Adrenal gland (tissue), 19 donors: ENCODE results near the gene ABCD4. TPM values are rescaled to one million over a fixed set of nuclear protein-coding genes. Genes with fewer than 3 reads are reported as not detected.

Experiments used
- DNase-seq, 7 donors: peaks; one replicate each; pipeline ENCODE4 v3.0.0-alpha.2; 2019 to 2020
- H3K27ac ChIP-seq, 5 donors: fragments of 200-600 bp; sonication (generic) in 4 of 5; 1 replicate in 3 of 5; 2 replicates in 2 of 5; pipeline versions ENCODE4 v1.5.1 to v1.8.0; 2016 to 2020; ENCODE audit warnings: mild to moderate bottlenecking in 1 of 5
- H3K27me3 ChIP-seq: fragments of 200-600 bp; 2 replicates; pipeline ENCODE4 v1.8.0; 2021
- H3K36me3 ChIP-seq, 2 donors: fragments of 200-600 bp; replicated peaks in 1 of 2; 1 replicate in 1 of 2; 2 replicates in 1 of 2; pipeline versions ENCODE4 v1.5.1 to v1.8.0; 2018 to 2022
- H3K4me1 ChIP-seq, 2 donors: fragments of 200-600 bp; replicated peaks in 1 of 2; 1 replicate in 1 of 2; 2 replicates in 1 of 2; pipeline versions ENCODE4 v1.5.1 to v1.8.0; 2018 to 2021
- H3K4me3 ChIP-seq, 4 donors: fragments of 200-600 bp; sonication (generic) in 3 of 4; one replicate each; pipeline ENCODE4 v1.5.1; 2016 to 2018
- H3K9me3 ChIP-seq, 3 donors: fragments of 200-600 bp; sonication (generic) in 1 of 3; replicated peaks in 1 of 3; 1 replicate in 2 of 3; 2 replicates in 1 of 3; pipeline versions ENCODE4 v1.5.1 to v1.8.0; 2016 to 2021
- POLR2A ChIP-seq, 2 donors: fragments of 450-650 bp; IDR thresholded peaks; one replicate each; pipeline ENCODE4 v1.6.1; 2017; ENCODE audit warnings: antibody characterized with exemption in 2 of 2, mild to moderate bottlenecking in 2 of 2, moderate library complexity in 1 of 2
- WGBS, 4 donors: extraction: QIAGEN DNeasy Blood & Tissue Kit in 2 of 4; methylation state at CpG; one replicate each; pipeline versions ENCODE4 v1.1.5 to v1.1.7; 2013 to 2017; 5-methylcytosine and 5-hydroxymethylcytosine counted together
- intact Hi-C, 2 donors: fragments of 100-400 bp; cut with DNase I; formaldehyde crosslinking; loops; one replicate each; pipeline versions ENCODE4 v1.14.1 to v1.15.0; 2022 to 2023
- long read RNA-seq, 10 donors: library from polyadenylated mRNA in 3 of 10; unstranded in 2 of 10; stranded (forward) in 1 of 10; transcript quantifications; one replicate each; pipeline ENCODE4 v2.0.0 and lab custom pipeline, GENCODE V29; 2021 to 2026
- polyA plus RNA-seq, 3 donors: library from polyadenylated mRNA; stranded (reverse); fragments of 200-250 nt in 2 of 3; fragments of 350-450 nt in 1 of 3; fragmentation: Illumina TruSeq in 1 of 3; extraction: RNeasy Lipid Tissue Mini Kit (QIAGEN cat#74804) in 1 of 3; gene quantifications; one replicate each; pipeline ENCODE4 v1.2.3, GENCODE V29; 2013 to 2014
- total RNA-seq, 9 donors: library from RNA; depleted of rRNA in 4 of 9; stranded (reverse); fragments of >200 nt in 4 of 9; fragments of 120-200 nt in 1 of 9; fragmentation: NEBNext Ultra II Directional in 1 of 9; extraction: Animal tissue kit (Norgen Biotek cat#: 25700) in 1 of 9; gene quantifications; one replicate each; pipeline versions ENCODE4 v1.1.0 to v1.2.4, GENCODE V29; 2013 to 2023
- TF ChIP-seq, protein P1 (sequence below), 6 experiments: fragments of 450-650 bp in 4 of 6; fragments of 200-600 bp in 2 of 6; sonication (generic) in 1 of 6; IDR thresholded peaks; 1 replicate in 5 of 6; 2 replicates in 1 of 6; pipeline versions ENCODE4 v1.5.1 to v1.8.0; 2016 to 2021; ENCODE audit warnings: antibody characterized with exemption in 6 of 6, mild to moderate bottlenecking in 2 of 6, moderate library complexity in 1 of 6
- donor health status: healthy with polysubstance abuse.
- donor health status: Bipolar disorder and iron deficiency.
- donor health status: DM: yes; HTN: yes; CAD: no.
- donor health status: DM: no; HTN: no; CAD: no.
- donor health status: DM: no; HTN: no; CAD: no.
- donor health status: DM: yes; HTN: yes; CAD: no.

ABCD4 gene
- total RNA-seq: 10 to 100 TPM; 31.2 to 90.7 (median 53.9) TPM
- 100 to 1,000 TPM in 1 of 3 donors, 10 to 100 TPM in 2; 18.4 to 111 (median 77.5) TPM for polyA plus RNA-seq
- long read RNA-seq, donor 1, transcript ABCD4-201 (19 exons, 3,003 nt): major isoform, 7 of 19 reads
- long read RNA-seq, donor 1, partial matches to known transcripts: 6 of 19 reads
- long read RNA-seq, donor 1, other reads (novel, unspliced or antisense): 0 of 19 reads
- long read RNA-seq, donor 2, partial matches to known transcripts: 8 of 12 reads
- long read RNA-seq, donor 2, other reads (novel, unspliced or antisense): 0 of 12 reads
- long read RNA-seq, donor 3, partial matches to known transcripts: 0 of 1 reads
- long read RNA-seq, donor 3, other reads (novel, unspliced or antisense): 0 of 1 reads
- long read RNA-seq, donor 4, transcript ABCD4-201 (19 exons, 3,003 nt): major isoform, 5 of 32 reads
- long read RNA-seq, donor 4, partial matches to known transcripts: 11 of 32 reads
- long read RNA-seq, donor 4, other reads (novel, unspliced or antisense): 12 of 32 reads
- long read RNA-seq, donor 5, transcript ABCD4-211 (17 exons, 2,336 nt): minor isoform, 8 of 177 reads
- long read RNA-seq, donor 5, transcript ABCD4-201 (19 exons, 3,003 nt): major isoform, 67 of 177 reads
- long read RNA-seq, donor 5, transcript ABCD4-218 (18 exons, 1,842 nt): minor isoform, 16 of 177 reads
- long read RNA-seq, donor 5, partial matches to known transcripts: 36 of 177 reads
- long read RNA-seq, donor 5, other reads (novel, unspliced or antisense): 48 of 177 reads
- long read RNA-seq, donor 6, transcript ABCD4-201 (19 exons, 3,003 nt): major isoform, 6 of 26 reads
- long read RNA-seq, donor 6, partial matches to known transcripts: 9 of 26 reads
- long read RNA-seq, donor 6, other reads (novel, unspliced or antisense): 6 of 26 reads
- long read RNA-seq, donor 7, partial matches to known transcripts: 5 of 8 reads
- long read RNA-seq, donor 7, other reads (novel, unspliced or antisense): 0 of 8 reads
- long read RNA-seq, donor 8, transcript ABCD4-201 (19 exons, 3,003 nt): major isoform, 5 of 16 reads
- long read RNA-seq, donor 8, partial matches to known transcripts: 8 of 16 reads
- long read RNA-seq, donor 8, other reads (novel, unspliced or antisense): 0 of 16 reads
- long read RNA-seq, donor 9, partial matches to known transcripts: 0 of 6 reads
- long read RNA-seq, donor 9, other reads (novel, unspliced or antisense): 0 of 6 reads
- long read RNA-seq, donor 10, partial matches to known transcripts: 0 of 5 reads
- long read RNA-seq, donor 10, other reads (novel, unspliced or antisense): 0 of 5 reads

- H3K27ac ChIP-seq: peak within 1 kb of the TSS; percentile 55 to 93 (median 87)
Observed at GRCh38 chr14:74302634-74303569, at the start of gene ABCD4. TSS of gene ABCD4 (minus strand) at chr14:74302934. CDS start at chr14:74302912, 22 bp downstream.

DNA sequence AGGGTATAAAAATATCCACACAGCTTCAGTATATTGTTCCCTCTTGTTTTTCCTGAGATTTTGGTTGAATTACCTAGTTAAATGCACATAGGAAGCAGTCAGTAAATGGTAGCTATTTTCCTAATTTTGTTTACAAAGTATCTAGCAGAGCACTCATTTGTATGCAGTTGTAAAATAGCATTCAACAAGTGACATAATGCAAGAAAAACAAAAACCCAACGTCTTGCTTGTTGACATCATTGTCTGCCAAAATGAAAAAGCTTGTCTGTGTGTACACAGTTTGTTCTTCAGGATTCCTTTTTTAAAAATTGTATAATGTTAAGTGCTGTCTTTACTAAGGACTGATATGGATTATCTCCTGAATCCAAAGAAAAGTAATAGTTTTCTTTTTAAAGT, 48.2 kb upstream of the ABCD4 start:
- peaks cover 3% of the 10 kb centered on the region for H3K27me3 ChIP-seq
- 4 to 11% (median 8%) methylated on average over 1 of the region's 1 CpG for WGBS, 4 donors

More at GRCh38 chr14:74302634-74303569, at the start of gene ABCD4:
- WGBS, 4 donors: 9 to 25% (median 15%) methylated on average over 28 to 61 of the region's 61 CpGs
- Histone ChIP-seq H3K4me1 (peaks cover 25 to 27% of the 10 kb centered on the region in 2 donors), H3K36me3 (peaks cover 0 to 7% of the 10 kb centered on the region in 2 donors), H3K4me3 (peak within 1 kb of the TSS; percentile 33 to 98 (median 78)), H3K27me3 (no peaks in the 10 kb centered on the region), H3K9me3 (no peaks in the 10 kb centered on the region)
- intact Hi-C loops: no loop called here
- DNase-seq: peak; percentile 91 to 97 (median 95)
- TF ChIP-seq, protein P1, sequence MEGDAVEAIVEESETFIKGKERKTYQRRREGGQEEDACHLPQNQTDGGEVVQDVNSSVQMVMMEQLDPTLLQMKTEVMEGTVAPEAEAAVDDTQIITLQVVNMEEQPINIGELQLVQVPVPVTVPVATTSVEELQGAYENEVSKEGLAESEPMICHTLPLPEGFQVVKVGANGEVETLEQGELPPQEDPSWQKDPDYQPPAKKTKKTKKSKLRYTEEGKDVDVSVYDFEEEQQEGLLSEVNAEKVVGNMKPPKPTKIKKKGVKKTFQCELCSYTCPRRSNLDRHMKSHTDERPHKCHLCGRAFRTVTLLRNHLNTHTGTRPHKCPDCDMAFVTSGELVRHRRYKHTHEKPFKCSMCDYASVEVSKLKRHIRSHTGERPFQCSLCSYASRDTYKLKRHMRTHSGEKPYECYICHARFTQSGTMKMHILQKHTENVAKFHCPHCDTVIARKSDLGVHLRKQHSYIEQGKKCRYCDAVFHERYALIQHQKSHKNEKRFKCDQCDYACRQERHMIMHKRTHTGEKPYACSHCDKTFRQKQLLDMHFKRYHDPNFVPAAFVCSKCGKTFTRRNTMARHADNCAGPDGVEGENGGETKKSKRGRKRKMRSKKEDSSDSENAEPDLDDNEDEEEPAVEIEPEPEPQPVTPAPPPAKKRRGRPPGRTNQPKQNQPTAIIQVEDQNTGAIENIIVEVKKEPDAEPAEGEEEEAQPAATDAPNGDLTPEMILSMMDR (IDR thresholded peaks at IDR 0.05): peak in 2 of 6 experiments; percentile 5 to 45
- peak; percentile 84 to 90 for TF ChIP-seq POLR2A (IDR thresholded peaks at IDR 0.05)

GRCh38 chr14:74350211-74350927, 47.6 kb upstream of the ABCD4 start:
- Histone ChIP-seq H3K9me3 (no peaks in the 10 kb centered on the region), H3K27me3 (peaks cover 3% of the 10 kb centered on the region), H3K4me1 (no peaks in the 10 kb centered on the region), H3K36me3 (no peaks in the 10 kb centered on the region), H3K27ac (no peak overlapping the region), H3K4me3 (no peak overlapping the region)
- TF ChIP-seq, protein P1 (IDR thresholded peaks at IDR 0.05): no peak
- no peak for TF ChIP-seq POLR2A (IDR thresholded peaks at IDR 0.05)
- DNase-seq: no peak
- WGBS, 4 donors: 49 to 53% (median 51%) methylated on average over 11 of the region's 11 CpGs
- intact Hi-C loops: no loop called here

More for the DNA sequence above, 48.2 kb upstream of the ABCD4 start:
- Histone ChIP-seq H3K4me1 (no peaks in the 10 kb centered on the region), H3K9me3 (no peaks in the 10 kb centered on the region), H3K4me3 (no peak overlapping the region), H3K27ac (no peak overlapping the region), H3K36me3 (no peaks in the 10 kb centered on the region)
- TF ChIP-seq, protein P1 (IDR thresholded peaks at IDR 0.05): no peak
- TF ChIP-seq POLR2A (IDR thresholded peaks at IDR 0.05): no peak
- DNase-seq: no peak
- intact Hi-C loops: no loop called here
